ENCODE measurements around the gene PSG7.
"Not testable (repeated sequence)": the region's sequence is repeated elsewhere in the genome, so short reads cannot be mapped to it uniquely, and the experiment has no call there.

Gene PSG7

DNA sequence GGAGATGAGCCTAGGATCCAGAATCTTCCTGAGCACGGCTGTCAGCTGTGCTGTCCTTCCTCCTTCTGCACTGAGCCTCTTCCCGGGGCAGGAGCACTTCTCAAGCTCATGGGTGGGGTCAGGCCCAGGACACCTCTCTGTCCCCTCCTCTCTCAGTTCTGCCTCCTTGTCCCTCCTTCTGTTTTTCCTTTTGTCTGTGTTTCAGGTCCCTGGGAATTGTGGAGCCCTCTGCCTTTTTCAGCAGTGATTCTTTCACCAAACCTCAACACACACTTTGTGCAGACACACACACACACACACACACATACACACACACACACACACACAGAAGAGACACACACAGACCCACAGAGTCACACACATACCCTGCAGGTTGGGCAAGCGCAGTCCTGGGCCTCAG, at the start of gene PSG7:
TSS of gene PSG7 (minus strand) at position 101 of the 400 bp plus-strand sequence. CDS start 131 bp downstream, outside the sequence.
- DNase-seq: not testable (repeated sequence)

GRCh38 chr19:42985588-42985987, 48.6 kb upstream of the PSG7 start:
- no peak for DNase-seq

DNA sequence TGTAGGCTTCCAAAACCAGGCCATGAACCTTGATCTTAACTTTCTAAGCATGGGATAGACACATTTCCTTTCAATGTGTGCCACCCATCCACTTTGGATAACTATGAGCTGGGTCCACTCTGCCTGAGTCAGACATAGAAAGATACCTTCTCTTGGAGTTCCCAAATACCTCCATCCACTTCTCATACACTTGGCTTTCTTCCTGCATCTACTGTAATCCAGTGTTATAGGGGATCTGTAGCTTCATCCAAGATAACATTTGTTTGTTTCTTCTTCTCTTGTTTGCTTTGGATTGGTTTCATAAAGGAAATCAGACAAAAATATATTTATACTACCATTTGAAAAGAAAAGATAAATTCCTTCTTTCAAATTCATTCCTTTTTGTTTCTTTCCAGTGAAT, 45.1 kb upstream of the PSG7 start:
- DNase-seq: not testable (repeated sequence)

DNA sequence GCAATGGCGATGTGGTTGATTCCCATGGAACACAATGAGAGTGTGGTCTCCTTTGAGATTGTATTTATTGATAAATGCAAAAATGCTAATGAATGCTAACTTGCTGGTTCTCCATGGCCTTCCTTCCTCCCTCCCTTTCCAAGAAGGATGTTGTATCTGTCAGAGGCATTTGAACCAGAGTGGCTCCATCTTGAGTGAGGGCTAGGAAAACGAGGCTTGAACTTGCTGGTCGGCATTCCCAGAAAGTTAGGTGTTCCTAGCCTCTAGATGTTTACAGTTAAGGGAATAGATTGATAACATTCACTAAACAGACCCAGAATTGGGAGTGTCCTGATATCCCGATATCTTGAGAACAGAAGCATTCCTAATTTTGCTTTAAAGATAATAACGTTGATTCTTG, 34.4 kb upstream of the PSG7 start:
- DNase-seq: not testable (repeated sequence)

- no peak for DNase-seq
Measured at GRCh38 chr19:42965176-42965575, 28.2 kb upstream of the PSG7 start.

DNA sequence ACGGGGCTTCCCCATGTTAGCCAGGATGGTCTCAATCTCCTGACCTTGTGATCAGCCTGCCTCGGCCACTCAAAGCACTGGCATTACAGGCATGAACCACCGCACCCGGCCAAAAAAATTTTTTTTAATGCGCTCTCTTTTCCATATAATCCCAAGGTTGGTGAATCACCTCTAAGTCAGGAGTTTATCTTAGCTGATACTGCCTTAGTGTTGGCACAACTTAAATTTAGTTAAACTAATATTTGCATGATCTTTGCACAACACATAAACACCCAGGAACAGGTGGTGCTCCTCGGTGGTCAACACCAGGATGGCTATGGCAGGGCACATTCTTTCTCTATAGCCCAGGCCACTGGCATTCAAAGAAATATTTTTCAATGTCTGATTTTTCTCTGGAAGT, 24.1 kb upstream of the PSG7 start:
- DNase-seq: no peak

DNA sequence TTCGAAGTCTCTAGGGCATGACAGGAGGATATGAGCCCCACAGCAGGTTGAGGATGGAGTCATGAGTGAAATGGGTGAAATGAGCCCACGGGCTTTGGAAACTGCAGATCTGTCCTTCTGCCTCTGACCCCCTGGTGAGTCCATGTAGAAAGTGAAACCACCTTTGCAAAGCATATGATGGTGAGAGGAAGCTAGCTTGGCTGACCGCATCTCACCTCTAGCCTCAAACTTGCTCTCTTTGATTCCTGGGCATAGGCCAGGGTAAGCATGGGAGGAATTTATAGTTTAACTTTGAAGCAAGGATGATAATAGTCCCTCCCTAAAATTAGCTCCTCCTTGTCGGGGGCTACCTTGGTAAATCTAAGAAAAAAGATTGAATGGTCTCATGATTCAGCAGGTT, 15.1 kb upstream of the PSG7 start:
- not testable (repeated sequence) for DNase-seq

DNA sequence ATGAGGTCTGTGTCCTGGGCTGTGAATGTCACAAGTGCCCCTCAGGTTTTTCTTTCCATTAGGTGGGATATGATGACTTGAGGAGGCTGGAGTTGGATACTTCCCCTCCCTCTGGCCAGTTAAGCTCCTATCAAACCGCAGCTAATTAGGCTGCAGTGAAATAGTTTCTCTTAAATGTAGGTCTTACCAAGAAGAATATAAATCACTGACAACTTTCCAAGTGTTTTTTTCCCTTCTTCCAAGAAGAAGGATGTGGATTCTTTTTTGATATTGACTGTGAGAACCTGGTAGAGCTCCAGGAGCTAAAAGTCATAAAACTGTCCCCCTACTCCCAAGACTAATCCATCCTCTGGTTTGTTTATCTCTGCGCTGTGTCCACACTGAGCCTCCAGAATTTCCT, 14.5 kb upstream of the PSG7 start:
- not testable (repeated sequence) for DNase-seq

DNA sequence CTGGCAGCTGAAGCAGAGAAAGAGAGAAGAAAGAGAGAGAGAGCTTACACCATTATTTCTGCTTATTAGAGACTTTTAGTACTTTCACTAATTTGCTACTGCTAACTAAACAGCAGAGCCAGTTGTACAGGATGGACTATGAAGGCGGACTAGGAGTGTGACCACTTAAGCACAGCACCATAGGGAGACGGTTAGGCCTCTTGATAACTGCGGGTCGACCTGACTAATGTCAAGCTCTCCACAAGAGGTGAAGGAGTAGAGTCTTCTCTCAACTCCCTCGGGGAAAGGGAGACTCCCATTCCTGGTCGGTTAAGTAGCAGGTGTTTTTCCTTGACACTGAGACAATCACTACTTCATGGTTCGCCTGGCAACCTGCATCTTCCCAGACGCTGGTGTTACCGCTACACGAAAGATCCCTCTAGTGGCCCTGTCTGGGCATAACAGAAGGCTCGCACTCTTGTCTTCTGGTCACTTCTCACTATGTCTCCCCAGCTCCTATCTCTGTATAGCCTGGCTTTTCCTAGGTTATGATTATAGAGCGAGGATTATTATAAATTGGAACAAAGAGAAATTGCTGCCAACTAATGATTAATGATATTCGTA, 5.3 kb upstream of the PSG7 start:
- peak in 1 of 2 experiments; percentile 4 for DNase-seq

DNA sequence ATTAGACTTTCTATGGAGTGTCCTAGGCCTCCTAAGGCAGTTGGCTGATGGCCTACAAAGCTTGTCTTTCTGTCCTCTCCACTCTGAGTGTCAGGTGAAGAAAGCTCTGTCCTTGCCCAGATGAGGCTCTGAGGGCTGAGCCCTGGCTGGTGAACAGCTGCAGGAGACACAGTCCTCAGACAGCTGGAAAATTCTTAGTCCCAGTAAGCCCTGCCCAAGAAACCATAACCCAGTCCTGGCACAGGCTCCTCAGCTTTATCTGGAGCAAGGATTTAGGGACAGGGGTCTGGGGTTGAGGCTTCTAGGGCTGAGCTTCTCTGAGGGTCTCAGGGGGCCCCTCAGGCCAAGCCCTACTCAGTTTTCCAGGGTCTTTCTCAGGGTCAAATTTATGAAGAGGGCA, 2.3 kb downstream of the PSG7 start:
- not testable (repeated sequence) for DNase-seq

DNA sequence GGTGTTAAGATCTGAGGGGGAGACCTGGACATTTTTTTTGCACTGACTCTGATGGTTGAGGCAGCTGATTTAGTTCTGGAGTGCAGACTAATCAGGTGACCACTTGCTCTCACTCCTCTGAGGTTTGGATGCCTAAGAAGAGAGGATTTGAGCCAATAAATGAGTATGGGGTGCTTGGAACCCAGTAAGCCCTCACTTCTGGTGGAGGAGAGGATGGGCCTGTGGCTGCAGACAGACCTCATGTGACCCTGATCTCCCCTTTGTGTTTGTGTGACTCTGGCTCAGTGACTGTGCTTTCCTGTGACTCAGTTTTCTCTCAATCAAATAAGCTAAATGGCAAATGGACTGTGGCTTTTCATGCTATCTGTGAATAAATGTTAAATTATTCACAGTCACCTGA, 2.8 kb downstream of the PSG7 start:
- DNase-seq: not testable (repeated sequence)

- not testable (repeated sequence) for DNase-seq
Measured at GRCh38 chr19:42933412-42933811, 3.6 kb downstream of the PSG7 start.

DNA sequence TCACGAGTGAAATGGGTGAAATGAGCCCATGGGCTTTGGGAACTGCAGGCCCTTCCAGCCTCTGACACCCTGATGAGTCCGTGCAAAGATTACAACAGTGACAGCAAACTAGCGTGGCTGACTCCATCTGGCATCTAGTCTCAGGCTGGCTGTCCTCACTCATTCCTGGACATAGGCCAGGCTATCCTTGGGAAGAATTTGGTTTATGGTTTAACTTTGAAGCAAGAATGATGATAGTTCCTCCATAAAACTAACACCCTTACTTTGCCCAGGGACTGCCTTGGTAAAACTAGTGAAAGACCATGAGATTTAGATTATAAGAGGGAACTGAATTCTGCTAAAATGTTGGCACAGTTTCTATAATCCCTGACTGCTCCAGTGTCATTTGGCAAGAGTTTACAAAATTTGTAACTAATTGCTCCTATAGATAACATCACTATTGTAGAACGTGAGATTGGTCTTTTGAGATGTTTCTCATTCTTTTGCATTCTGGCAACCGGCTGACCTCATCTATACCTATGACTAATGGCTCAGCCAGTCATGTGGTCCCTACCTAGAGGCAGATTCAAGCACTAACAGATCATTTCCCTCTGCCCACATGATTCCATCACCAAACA, 4.4 kb downstream of the PSG7 start:
- DNase-seq: not testable (repeated sequence)

GRCh38 chr19:42930214-42930613, 6.8 kb downstream of the PSG7 start:
- DNase-seq: peak; percentile 50 to 58

- no peak for DNase-seq
Measured at GRCh38 chr19:42928896-42929295, 8.1 kb downstream of the PSG7 start.

DNA sequence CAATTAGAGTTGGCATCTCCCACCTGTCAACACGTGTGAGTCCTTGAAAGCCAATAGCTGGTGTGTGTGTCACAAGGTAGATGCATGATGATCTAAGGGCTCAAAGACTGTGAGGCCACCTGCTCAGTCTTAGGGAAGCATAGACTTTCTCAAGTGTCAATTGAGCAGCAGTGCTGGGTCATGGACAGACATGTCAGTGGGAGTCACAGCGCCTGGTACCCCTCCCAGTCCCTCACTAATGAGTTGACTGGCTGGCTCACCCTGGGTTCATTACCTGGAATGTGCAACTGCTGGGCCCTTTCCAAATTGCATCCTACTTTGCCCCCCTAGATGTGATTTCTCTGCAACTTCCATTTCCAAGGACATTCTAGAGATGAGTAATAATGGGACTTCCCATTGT, 10.2 kb downstream of the PSG7 start:
- DNase-seq: no peak

GRCh38 chr19:42923106-42923505, 13.9 kb downstream of the PSG7 start:
- DNase-seq: peak; percentile 43 to 47

DNA sequence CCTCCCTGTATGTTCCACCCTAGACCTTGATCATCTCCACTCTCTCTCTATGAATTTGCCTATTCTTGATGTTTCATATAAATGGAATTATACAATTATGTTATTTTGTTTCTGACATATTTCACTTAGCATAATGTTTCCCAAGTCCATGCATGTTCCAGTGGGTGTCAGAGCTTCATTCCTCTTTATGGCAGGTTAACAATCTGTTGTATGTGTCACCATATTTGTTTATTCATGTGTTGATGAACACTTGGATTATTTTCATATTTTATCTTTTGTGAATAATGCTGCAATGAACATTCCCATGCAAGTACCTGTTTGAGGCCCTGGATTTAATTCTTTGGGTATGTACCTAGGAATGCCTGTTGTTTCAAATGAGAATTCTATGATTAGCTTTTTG, 16.0 kb downstream of the PSG7 start:
- DNase-seq: not testable (repeated sequence)

- DNase-seq: no peak
Measured at GRCh38 chr19:42919757-42920079, 17.3 kb downstream of the PSG7 start.

DNA sequence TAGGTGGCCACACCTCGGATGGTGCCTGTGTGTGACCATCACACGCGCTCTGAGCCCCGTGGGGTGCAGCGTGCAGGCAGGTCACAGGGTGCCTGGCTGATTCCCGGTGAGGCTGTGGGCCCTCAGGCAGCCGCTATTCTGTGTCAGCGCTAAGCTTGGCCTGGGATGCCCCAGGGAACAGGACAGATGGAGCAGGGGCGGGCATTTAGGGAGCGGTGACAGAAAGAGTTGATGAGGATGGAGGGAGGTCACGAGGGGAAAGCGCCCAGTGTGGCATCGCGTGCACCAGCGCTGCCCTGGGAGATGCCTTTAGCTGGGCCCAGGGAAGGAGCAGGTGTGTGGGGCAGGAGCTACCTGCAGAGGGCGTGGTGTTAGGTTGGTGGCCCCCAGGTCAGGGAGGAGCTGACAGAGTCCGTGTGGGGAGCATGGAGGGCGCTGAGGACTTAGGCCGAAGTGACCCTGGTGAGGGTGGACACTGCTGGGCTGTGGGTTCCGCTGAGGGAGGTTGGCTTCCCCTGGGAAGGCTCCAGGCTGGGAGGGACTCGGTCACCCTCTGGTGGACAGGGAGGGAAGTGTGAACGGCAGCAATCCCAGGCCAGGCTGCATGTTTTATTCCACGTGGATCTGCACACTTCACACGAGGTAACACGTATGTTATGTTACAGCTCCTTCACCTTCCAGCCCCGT, 17.8 kb downstream of the PSG7 start:
- not testable (repeated sequence) for DNase-seq

DNA sequence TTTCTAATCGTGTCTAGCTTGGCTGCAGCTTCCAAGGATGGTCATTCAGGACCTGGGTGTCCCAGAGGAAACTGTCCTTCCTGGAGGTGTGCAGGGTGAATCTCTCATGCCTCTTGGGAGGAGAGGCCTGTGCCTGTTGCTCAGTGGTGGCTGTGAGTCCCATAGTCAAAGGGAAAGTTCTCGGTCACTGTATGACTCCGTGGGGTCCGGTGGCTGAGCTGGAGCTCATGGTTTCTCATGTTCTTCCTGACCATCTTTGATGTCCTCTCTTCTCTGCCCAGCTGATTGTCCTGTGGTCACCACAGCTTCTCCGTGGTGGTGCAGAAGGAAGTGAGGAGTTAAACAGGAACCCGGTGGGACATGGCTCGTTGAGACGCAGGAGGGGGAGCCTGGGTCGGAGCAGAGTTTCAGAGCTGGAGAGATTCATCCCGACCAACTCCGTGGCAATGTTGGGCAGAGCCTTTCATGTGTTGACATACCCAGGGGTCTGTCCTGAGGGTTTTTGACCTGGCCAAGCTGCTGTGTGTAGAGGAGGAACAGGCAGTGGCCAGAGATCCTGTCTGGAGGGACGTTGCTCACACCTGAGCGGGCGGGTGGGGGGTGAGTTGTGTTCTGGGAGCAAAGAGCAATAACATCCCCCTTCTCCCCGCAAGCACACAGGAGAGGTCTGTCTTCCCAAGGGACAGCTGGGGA, 18.5 kb downstream of the PSG7 start:
- DNase-seq: not testable (repeated sequence)

GRCh38 chr19:42917634-42918033, 19.4 kb downstream of the PSG7 start, which contains the start of gene PSG6:
Gene PSG6, minus strand, starts transcription at chr19:42917894. Its CDS starts 102 bp downstream, at chr19:42917792.
- not testable (repeated sequence) for DNase-seq

GRCh38 chr19:42916931-42917330, 20.1 kb downstream of the PSG7 start:
- DNase-seq: not testable (repeated sequence)

DNA sequence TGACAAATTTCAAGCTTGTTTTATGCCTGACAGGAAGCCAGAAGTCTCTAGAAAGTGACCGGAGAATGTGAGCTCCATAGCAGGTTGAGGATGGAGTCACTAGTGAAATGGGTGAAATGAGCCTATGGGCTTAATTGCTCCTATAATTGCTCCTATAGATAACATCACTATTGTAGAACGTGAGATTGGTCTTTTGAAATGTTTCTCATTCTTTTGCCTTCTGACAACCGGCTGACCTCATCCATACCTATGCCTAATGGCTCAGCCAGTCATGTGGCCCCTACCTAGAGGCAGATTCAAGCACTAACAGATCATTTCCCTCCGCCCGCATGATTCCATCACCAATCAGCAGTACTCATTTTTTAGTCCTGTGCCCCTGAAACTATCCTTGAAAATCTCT, 23.5 kb downstream of the PSG7 start:
- not testable (repeated sequence) for DNase-seq
